Panc1 (cell line): ENCODE data around the gene RIPK1.

Experiments
- POLR2AphosphoS5 ChIP-seq: IDR thresholded peaks from 2 replicates; pipeline ENCODE4 v1.6.1; 2012; ENCODE audit warnings: mild to moderate bottlenecking, low read depth, low read length, moderate library complexity
- TCF7L2 ChIP-seq: IDR thresholded peaks from 2 replicates; pipeline ENCODE4 v1.6.1; 2011; ENCODE audit warnings: mild to moderate bottlenecking, low read depth, low read length, inconsistent platforms
- TF ChIP-seq, protein P1 (sequence below): fragments of 450-650 bp; IDR thresholded peaks from 2 replicates; pipeline ENCODE4 v1.5.1; 2017; ENCODE audit warnings: mild to moderate bottlenecking
- TF ChIP-seq, protein P2 (sequence below), 2 experiments: IDR thresholded peaks; 2 replicates each; pipeline ENCODE4 v1.6.1; 2011 to 2012; ENCODE audit warnings: low read depth in 2 of 2, control low read depth in 1 of 2, low read length in 1 of 2, mild to moderate bottlenecking in 1 of 2, moderate library complexity in 1 of 2; ENCODE audit not compliant: insufficient read depth in 1 of 2

DNA sequence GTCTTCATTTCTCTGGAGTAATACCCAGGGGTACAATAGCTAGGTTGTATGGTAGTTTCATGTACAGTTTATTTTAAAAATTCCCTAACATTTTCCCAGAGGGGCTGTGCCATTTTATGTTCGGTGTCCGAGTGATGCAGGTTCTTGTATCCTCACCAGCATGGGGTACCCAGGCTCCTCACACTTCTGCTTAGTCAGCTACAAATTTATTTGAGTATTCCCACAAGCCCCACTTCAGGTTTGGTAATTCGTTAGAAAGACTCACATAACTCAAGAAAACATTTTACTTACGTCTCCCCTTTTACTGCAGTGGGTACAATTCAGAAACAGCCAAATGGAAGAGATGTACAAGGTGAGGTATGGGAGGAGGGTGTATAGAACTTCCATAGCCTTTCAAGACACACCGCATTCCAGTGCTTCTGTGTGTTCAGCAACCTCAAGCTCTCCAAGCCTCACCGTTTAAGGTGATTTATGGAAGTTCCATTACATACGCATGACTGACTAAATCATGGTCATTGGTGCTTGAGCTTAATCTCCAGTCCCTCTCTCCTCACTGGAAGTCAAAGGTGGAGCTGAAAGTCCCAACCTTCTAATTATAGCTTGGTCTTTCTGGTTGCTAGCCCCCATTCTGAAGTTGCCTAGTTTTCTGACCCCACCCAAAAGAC, 18.1 kb downstream of the RIPK1 start:
- TF ChIP-seq, protein P1, sequence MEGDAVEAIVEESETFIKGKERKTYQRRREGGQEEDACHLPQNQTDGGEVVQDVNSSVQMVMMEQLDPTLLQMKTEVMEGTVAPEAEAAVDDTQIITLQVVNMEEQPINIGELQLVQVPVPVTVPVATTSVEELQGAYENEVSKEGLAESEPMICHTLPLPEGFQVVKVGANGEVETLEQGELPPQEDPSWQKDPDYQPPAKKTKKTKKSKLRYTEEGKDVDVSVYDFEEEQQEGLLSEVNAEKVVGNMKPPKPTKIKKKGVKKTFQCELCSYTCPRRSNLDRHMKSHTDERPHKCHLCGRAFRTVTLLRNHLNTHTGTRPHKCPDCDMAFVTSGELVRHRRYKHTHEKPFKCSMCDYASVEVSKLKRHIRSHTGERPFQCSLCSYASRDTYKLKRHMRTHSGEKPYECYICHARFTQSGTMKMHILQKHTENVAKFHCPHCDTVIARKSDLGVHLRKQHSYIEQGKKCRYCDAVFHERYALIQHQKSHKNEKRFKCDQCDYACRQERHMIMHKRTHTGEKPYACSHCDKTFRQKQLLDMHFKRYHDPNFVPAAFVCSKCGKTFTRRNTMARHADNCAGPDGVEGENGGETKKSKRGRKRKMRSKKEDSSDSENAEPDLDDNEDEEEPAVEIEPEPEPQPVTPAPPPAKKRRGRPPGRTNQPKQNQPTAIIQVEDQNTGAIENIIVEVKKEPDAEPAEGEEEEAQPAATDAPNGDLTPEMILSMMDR: no peak
- TF ChIP-seq POLR2AphosphoS5 (no peak), TCF7L2 (no peak)
- TF ChIP-seq, protein P2, sequence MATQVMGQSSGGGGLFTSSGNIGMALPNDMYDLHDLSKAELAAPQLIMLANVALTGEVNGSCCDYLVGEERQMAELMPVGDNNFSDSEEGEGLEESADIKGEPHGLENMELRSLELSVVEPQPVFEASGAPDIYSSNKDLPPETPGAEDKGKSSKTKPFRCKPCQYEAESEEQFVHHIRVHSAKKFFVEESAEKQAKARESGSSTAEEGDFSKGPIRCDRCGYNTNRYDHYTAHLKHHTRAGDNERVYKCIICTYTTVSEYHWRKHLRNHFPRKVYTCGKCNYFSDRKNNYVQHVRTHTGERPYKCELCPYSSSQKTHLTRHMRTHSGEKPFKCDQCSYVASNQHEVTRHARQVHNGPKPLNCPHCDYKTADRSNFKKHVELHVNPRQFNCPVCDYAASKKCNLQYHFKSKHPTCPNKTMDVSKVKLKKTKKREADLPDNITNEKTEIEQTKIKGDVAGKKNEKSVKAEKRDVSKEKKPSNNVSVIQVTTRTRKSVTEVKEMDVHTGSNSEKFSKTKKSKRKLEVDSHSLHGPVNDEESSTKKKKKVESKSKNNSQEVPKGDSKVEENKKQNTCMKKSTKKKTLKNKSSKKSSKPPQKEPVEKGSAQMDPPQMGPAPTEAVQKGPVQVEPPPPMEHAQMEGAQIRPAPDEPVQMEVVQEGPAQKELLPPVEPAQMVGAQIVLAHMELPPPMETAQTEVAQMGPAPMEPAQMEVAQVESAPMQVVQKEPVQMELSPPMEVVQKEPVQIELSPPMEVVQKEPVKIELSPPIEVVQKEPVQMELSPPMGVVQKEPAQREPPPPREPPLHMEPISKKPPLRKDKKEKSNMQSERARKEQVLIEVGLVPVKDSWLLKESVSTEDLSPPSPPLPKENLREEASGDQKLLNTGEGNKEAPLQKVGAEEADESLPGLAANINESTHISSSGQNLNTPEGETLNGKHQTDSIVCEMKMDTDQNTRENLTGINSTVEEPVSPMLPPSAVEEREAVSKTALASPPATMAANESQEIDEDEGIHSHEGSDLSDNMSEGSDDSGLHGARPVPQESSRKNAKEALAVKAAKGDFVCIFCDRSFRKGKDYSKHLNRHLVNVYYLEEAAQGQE (IDR thresholded peaks at IDR 0.05; ENCODE audit: insufficient read depth in 1 of 2, low read depth in 2 of 2, low read length in 1 of 2): no peak
